ENCODE results near the gene AUP1.
"Not testable (repeated sequence)": the region's sequence is repeated elsewhere in the genome, so short reads cannot be mapped to it uniquely, and the experiment has no call there.

The AUP1 gene

GRCh38 chr2:74529357-74530238, at the start of gene AUP1, which contains the start of gene HTRA2:
Gene AUP1 (minus strand): TSS chr2:74529706. CDS start chr2:74529629, 77 bp downstream.
Gene HTRA2 (plus strand): TSS chr2:74529933. CDS start chr2:74530007, 74 bp downstream.
- DNase-seq (ENCODE audit: low read depth in 2 of 2) = peak; percentile 91 to 93

- no peak for DNase-seq (ENCODE audit: low read depth in 2 of 2)
These were observed 48.9 kb upstream of the AUP1 start for GRCh38 chr2:74578408-74578807.

GRCh38 chr2:74577448-74577847, 47.9 kb upstream of the AUP1 start:
- no peak for DNase-seq (ENCODE audit: low read depth in 2 of 2)

- DNase-seq (ENCODE audit: low read depth in 2 of 2) = no peak
These were observed 47.3 kb upstream of the AUP1 start for GRCh38 chr2:74576863-74577229.

- no peak for DNase-seq (ENCODE audit: low read depth in 2 of 2)
These were observed 46.8 kb upstream of the AUP1 start for GRCh38 chr2:74576211-74576862.

GRCh38 chr2:74575320-74575719, 45.8 kb upstream of the AUP1 start:
- no peak for DNase-seq (ENCODE audit: low read depth in 2 of 2)

- no peak for DNase-seq (ENCODE audit: low read depth in 2 of 2)
These were observed 44.4 kb upstream of the AUP1 start for GRCh38 chr2:74573747-74574562.

- no peak for DNase-seq (ENCODE audit: low read depth in 2 of 2)
These were observed 42.8 kb upstream of the AUP1 start for GRCh38 chr2:74572178-74572925.

GRCh38 chr2:74571058-74571457, 41.6 kb upstream of the AUP1 start:
- no peak for DNase-seq (ENCODE audit: low read depth in 2 of 2)

- DNase-seq (ENCODE audit: low read depth in 2 of 2) = no peak
These were observed 40.2 kb upstream of the AUP1 start for GRCh38 chr2:74569686-74570085.

GRCh38 chr2:74567881-74568280, 38.4 kb upstream of the AUP1 start:
- no peak for DNase-seq (ENCODE audit: low read depth in 2 of 2)

GRCh38 chr2:74566754-74567085, 37.2 kb upstream of the AUP1 start:
- DNase-seq (ENCODE audit: low read depth in 2 of 2) = no peak

- DNase-seq (ENCODE audit: low read depth in 2 of 2) = no peak
These were observed 36.7 kb upstream of the AUP1 start for GRCh38 chr2:74566076-74566753.

- no peak for DNase-seq (ENCODE audit: low read depth in 2 of 2)
These were observed 34.7 kb upstream of the AUP1 start for GRCh38 chr2:74564222-74564621.

- DNase-seq (ENCODE audit: low read depth in 2 of 2) = no peak
These were observed 32.7 kb upstream of the AUP1 start for GRCh38 chr2:74562126-74562775.

- DNase-seq (ENCODE audit: low read depth in 2 of 2) = not testable (repeated sequence)
These were observed 31.5 kb upstream of the AUP1 start for GRCh38 chr2:74561022-74561421.

GRCh38 chr2:74560591-74560990, 31.1 kb upstream of the AUP1 start:
- DNase-seq (ENCODE audit: low read depth in 2 of 2) = no peak

GRCh38 chr2:74559912-74560311, 30.4 kb upstream of the AUP1 start:
- no peak for DNase-seq (ENCODE audit: low read depth in 2 of 2)

- no peak for DNase-seq (ENCODE audit: low read depth in 2 of 2)
These were observed 29.1 kb upstream of the AUP1 start for GRCh38 chr2:74558284-74559230.
